Thoracic aorta (tissue), 2 donors: ENCODE measurements around the gene DAAM2. TPM values are rescaled to one million over a fixed set of nuclear protein-coding genes. Genes with fewer than 3 reads are reported as not detected.

ENCODE experiments used
- ATAC-seq: fragments of 150-250 bp; one replicate; pipeline ENCODE4 v1.8.0; 2017; ENCODE audit warnings: low read depth; ENCODE audit not compliant: insufficient number of reproducible peaks, low FRiP score
- DNase-seq: peaks from one replicate; pipeline ENCODE4 v3.0.0-alpha.2; 2020; ENCODE audit warnings: low spot score
- H3K27ac ChIP-seq, 2 donors: fragments of 200-600 bp; sonication (generic); 1 replicate in 1 of 2; 2 replicates in 1 of 2; pipeline ENCODE4 v1.5.1; 2016; ENCODE audit warnings: mild to moderate bottlenecking in 2 of 2, moderate library complexity in 2 of 2
- H3K27me3 ChIP-seq: fragments of 200-600 bp; sonication (generic); replicated peaks from 2 replicates; pipeline ENCODE4 v1.6.0; 2016; ENCODE audit warnings: mild to moderate bottlenecking; ENCODE audit not compliant: insufficient read depth
- H3K36me3 ChIP-seq: fragments of 200-600 bp; sonication (generic); one replicate; pipeline ENCODE4 v1.5.1; 2016
- H3K4me1 ChIP-seq, 2 donors: fragments of 200-600 bp; sonication (generic); 1 replicate in 1 of 2; 2 replicates in 1 of 2; pipeline versions ENCODE4 v1.5.1 to v1.6.0; 2016; ENCODE audit warnings: low read depth in 2 of 2, mild to moderate bottlenecking in 1 of 2; ENCODE audit not compliant: control insufficient read depth in 1 of 2
- H3K4me3 ChIP-seq: fragments of 200-600 bp; sonication (generic); 2 replicates; pipeline ENCODE4 v1.5.1; 2016; ENCODE audit warnings: mild to moderate bottlenecking
- H3K9me3 ChIP-seq: fragments of 200-600 bp; sonication (generic); 2 replicates; pipeline ENCODE4 v1.5.1; 2016
- CTCF ChIP-seq: fragments of 200-600 bp; sonication (generic); IDR thresholded peaks from one replicate; pipeline ENCODE4 v1.5.1; 2019; ENCODE audit warnings: antibody characterized with exemption
- total RNA-seq, 2 donors: library from RNA; depleted of rRNA; stranded (reverse); fragments of >200 nt; gene quantifications; one replicate each; pipeline versions ENCODE4 v1.1.0 to v1.2.3, GENCODE V29; 2016

Gene DAAM2
- total RNA-seq, 2 donors from 2014 or later = 61.5 to 71.5 TPM

GRCh38 chr6:39815356-39815755 is 23.2 kb downstream of the DAAM2 start:
- H3K27me3 ChIP-seq = no peaks in the 10 kb centered on the region
- H3K4me3 ChIP-seq = no peak overlapping the region
- no peaks in the 10 kb centered on the region for H3K36me3 ChIP-seq
- ATAC-seq (no peak), DNase-seq (no peak)
- TF ChIP-seq CTCF = no peak
- H3K27ac ChIP-seq = peak overlapping the region; percentile 84 to 87
- no peaks in the 10 kb centered on the region for H3K9me3 ChIP-seq
- H3K4me1 ChIP-seq = peaks cover 61 to 96% of the 10 kb centered on the region in 2 donors

- Histone ChIP-seq H3K36me3 (no peaks in the 10 kb centered on the region), H3K9me3 (no peaks in the 10 kb centered on the region), H3K27ac (peak overlapping the region; percentile 84 to 87), H3K4me3 (peak overlapping the region; percentile 6), H3K27me3 (no peaks in the 10 kb centered on the region), H3K4me1 (peaks cover 63 to 96% of the 10 kb centered on the region in 2 donors)
- TF ChIP-seq CTCF = no peak
- DNase-seq (no peak), ATAC-seq (no peak)
These were observed 24.6 kb downstream of the DAAM2 start for GRCh38 chr6:39816747-39817146.

DNA sequence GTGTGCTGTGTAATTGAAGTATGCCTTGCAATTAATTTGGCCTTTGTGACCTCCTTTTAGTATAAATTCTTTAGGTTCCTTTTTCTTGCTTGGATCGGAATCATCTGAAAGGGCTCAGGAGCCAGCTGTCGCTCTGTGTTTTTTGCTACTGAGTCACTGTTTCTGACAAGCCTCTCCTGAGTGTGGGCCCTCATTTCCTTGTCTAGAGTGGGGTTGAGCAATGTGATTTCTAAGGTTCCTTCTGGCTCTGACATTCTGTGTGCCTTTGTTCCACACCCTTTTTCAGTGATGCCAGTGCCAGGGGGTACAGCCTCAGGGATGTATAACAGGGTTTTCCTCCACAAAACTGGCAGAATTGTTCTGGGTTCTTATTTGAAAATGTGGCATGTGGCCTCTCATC is 26.5 kb downstream of the DAAM2 start:
- peak overlapping the region; percentile 84 to 87 for H3K27ac ChIP-seq
- TF ChIP-seq CTCF = no peak
- H3K27me3 ChIP-seq = no peaks in the 10 kb centered on the region
- no peaks in the 10 kb centered on the region for H3K36me3 ChIP-seq
- no peak overlapping the region for H3K4me3 ChIP-seq
- no peak for ATAC-seq
- no peaks in the 10 kb centered on the region for H3K9me3 ChIP-seq
- no peak for DNase-seq
- peaks cover 64 to 96% of the 10 kb centered on the region in 2 donors for H3K4me1 ChIP-seq

- Histone ChIP-seq H3K4me3 (no peak overlapping the region), H3K27me3 (no peaks in the 10 kb centered on the region), H3K9me3 (no peaks in the 10 kb centered on the region), H3K27ac (peak overlapping the region; percentile 72 to 87), H3K36me3 (no peaks in the 10 kb centered on the region), H3K4me1 (peaks cover 64 to 96% of the 10 kb centered on the region in 2 donors)
- no peak for ATAC-seq
- TF ChIP-seq CTCF = no peak
- DNase-seq = no peak
These were observed 27.1 kb downstream of the DAAM2 start for GRCh38 chr6:39819228-39819627.

GRCh38 chr6:39819676-39820075 is 27.5 kb downstream of the DAAM2 start:
- DNase-seq = no peak
- Histone ChIP-seq H3K27ac (peak overlapping the region; percentile 72 to 87), H3K27me3 (no peaks in the 10 kb centered on the region), H3K36me3 (no peaks in the 10 kb centered on the region), H3K4me1 (peaks cover 63 to 96% of the 10 kb centered on the region in 2 donors), H3K9me3 (no peaks in the 10 kb centered on the region), H3K4me3 (no peak overlapping the region)
- ATAC-seq = no peak
- TF ChIP-seq CTCF = no peak
